ENCODE measurements around the gene LMOD2.

LMOD2 gene

GRCh38 chr7:123674399-123675180, 18.9 kb downstream of the LMOD2 start:
- DNase-seq, result no peak

GRCh38 chr7:123675181-123675473, 19.5 kb downstream of the LMOD2 start:
- no peak for DNase-seq

GRCh38 chr7:123677061-123677715, 21.5 kb downstream of the LMOD2 start:
- no peak for DNase-seq

- no peak for DNase-seq
Observed at GRCh38 chr7:123679614-123680013, 23.9 kb downstream of the LMOD2 start.

GRCh38 chr7:123680580-123680979, 24.9 kb downstream of the LMOD2 start:
- DNase-seq, result no peak

- DNase-seq, result no peak
Observed at GRCh38 chr7:123681561-123681960, 25.9 kb downstream of the LMOD2 start.

GRCh38 chr7:123682690-123683089, 27.0 kb downstream of the LMOD2 start:
- DNase-seq, result peak; percentile 54 to 60

GRCh38 chr7:123687161-123687560, 31.5 kb downstream of the LMOD2 start:
- no peak for DNase-seq

- no peak for DNase-seq
Observed at GRCh38 chr7:123687727-123688126, 32.1 kb downstream of the LMOD2 start.

GRCh38 chr7:123689250-123689649, 33.6 kb downstream of the LMOD2 start:
- DNase-seq, result no peak

GRCh38 chr7:123690550-123690949, 34.9 kb downstream of the LMOD2 start:
- DNase-seq, result no peak

GRCh38 chr7:123692471-123692877, 36.8 kb downstream of the LMOD2 start:
- DNase-seq, result no peak

GRCh38 chr7:123695944-123696677, 40.4 kb downstream of the LMOD2 start:
- DNase-seq, result no peak

GRCh38 chr7:123705211-123705901, 49.7 kb downstream of the LMOD2 start:
- no peak for DNase-seq

- no peak for DNase-seq
Observed at GRCh38 chr7:123709525-123709924, 53.9 kb downstream of the LMOD2 start.

- DNase-seq, result no peak
Observed at GRCh38 chr7:123710683-123711082, 55.0 kb downstream of the LMOD2 start.

- no peak for DNase-seq
Observed at GRCh38 chr7:123711832-123712293, 56.2 kb downstream of the LMOD2 start.

GRCh38 chr7:123712619-123713018, 57.0 kb downstream of the LMOD2 start:
- DNase-seq, result peak in 1 of 2 experiments; percentile 7
